Stimulated activated naive CD4-positive, alpha-beta T cell treated with Interleukin-2 at 50 U/mL for 16 hours (primary cell): ENCODE data around the gene CASZ1.

Source experiments
- DNase-seq: peaks from one replicate; lab custom pipeline; 2025; lab: John Stamatoyannopoulos, UW

The CASZ1 gene

GRCh38 chr1:10796029-10796944 is at the start of gene CASZ1:
CASZ1 (minus strand) TSS chr1:10796646; CDS start chr1:10693889, 102,757 bp downstream.
- DNase-seq = no peak

GRCh38 chr1:10843697-10844096 is 47.3 kb upstream of the CASZ1 start:
- DNase-seq = no peak

GRCh38 chr1:10841118-10841517 is 44.7 kb upstream of the CASZ1 start:
- no peak for DNase-seq

DNA sequence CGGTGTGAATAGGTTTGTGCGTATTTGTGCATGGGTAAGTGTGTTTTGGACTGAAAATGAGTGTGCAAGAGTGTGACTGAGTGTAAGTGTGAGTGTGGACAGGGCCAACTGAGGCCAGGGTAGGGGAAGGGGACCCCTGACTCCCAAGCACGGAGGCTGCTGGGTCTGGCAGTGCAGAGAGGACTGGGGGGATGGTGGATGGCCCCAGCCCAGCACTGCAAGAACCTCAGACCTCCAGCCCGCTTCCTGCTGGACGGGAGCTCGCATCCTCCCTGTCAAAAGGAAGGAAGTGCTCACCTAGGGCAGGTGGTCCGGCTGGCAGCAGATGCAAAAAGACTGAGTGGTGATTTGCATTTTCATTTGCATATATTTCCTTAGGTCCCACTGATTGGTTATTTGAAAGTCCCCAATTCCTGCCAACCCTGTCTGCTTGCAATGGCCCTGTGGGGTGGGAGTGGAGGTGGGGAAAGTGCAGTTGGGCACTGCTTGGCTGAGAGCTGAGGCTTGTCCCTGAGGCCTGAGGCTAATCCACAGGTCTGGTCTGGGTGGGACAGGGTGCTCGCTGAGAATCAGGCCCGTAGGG is 42.8 kb upstream of the CASZ1 start:
- no peak for DNase-seq

- DNase-seq = no peak
Observed at GRCh38 chr1:10838541-10838940, 42.1 kb upstream of the CASZ1 start.

DNA sequence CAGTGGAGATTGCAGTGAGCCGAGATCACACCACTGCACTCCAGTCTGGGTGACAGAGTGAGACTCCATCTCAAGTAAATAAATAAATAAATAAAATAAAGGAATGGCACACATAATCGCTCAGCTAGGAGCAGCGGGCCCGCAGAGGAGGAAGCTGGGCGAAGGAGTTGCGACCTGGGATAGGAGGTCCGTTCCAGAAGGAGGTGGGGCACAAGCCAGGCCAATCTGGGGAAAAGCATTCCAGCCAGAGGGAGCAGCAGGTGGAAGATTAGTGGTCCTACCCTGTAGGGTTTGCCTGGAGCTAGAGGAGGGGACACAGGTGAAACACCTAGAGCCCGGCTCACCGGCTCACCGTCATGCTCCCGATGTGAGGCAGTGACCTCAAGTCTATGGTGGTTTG is 40.3 kb upstream of the CASZ1 start:
- DNase-seq = no peak

GRCh38 chr1:10835822-10836421 is 39.5 kb upstream of the CASZ1 start:
- DNase-seq = no peak

DNA sequence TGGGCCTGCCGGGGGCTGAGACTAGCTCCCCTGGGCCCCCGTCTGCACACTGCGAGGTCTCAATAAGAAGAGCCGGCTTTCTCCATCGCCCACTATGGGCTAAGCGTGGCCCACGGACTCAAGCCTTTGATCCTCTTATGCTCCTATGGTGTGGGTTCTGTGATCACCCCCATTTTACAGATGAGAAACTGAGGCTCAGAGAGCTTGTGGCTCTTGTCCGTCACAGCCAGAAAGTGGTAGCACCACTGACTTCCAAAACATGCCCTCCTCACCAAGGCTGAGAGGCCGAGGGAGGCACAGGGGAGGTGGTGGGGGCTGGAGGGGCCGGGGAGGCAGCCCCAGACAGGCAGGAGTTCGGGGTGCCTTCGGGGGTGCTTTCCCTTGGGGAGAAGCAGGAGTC is 39.0 kb upstream of the CASZ1 start:
- DNase-seq = no peak

DNA sequence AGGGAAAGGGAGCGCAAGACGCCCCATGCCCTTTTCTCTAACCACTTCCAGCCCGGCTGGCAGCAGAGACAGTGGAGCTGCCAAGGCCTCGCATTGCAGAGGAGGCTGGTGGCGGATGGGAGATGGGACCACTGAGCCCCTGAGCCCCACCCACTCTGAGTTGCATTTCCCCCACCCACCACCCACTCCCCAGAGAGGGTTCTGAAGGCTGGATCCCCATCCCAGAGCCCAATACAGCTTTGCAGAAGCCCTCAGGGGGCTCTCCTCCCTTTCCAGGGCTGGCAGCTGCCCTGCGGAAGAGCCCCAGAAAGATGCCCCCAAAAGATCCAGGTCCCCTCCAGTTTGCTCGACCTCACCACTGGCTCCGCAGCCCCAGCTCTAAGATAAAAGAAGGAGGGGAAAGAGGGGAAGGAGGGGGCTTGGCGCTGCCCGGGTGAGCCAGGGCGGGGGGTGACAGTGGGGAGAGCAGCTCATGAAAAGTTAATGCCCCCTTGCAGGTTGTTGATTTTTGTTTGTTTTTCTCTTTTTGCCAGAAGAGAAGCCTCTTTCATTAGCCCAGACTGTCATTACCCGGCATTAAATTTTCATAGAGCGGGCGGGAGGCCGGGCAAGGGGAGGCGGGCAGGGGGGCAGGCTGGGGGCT is 38.4 kb upstream of the CASZ1 start:
- DNase-seq = no peak

DNA sequence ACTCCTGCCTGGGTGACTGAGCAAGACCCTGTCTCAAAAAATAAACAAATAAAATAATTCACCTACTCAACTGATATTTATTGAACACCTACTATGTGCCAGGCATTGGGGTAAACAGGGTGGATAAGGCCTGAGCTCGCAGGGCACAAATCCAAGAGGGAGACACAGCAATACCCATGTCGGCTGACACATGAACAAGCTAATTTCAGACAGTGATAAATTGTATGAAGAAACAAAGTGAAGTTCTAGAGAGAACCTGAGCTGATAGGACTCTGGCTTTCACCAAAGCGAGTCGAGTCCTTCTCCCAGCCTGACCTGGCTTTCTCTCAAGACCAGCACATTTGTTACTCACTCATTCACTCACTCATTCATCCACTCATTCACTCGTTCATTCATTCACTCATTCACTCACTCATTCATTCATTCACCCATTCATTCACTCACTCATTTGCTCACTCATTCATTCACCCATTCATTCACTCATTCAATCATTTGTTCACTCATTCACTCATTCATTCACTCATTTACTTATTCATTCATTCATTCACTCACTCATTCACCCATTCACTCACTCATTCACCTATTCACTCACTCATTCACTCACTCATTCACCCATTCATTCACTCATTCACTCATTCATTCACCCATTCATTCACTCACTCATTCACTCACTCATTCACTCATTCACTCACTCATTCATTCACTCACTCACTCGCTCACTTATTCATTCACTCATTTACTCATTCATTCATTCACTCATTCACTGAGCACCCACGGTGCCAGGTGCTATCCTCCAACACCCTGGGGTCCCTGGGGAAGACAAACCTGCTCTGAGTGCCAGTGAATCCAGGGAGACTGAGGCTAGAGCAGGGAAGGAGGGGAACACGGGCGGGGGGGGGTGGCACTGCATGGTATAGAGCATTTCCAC is 37.4 kb upstream of the CASZ1 start:
- DNase-seq = no peak

- no peak for DNase-seq
Observed at GRCh38 chr1:10832703-10833102, 36.3 kb upstream of the CASZ1 start.

DNA sequence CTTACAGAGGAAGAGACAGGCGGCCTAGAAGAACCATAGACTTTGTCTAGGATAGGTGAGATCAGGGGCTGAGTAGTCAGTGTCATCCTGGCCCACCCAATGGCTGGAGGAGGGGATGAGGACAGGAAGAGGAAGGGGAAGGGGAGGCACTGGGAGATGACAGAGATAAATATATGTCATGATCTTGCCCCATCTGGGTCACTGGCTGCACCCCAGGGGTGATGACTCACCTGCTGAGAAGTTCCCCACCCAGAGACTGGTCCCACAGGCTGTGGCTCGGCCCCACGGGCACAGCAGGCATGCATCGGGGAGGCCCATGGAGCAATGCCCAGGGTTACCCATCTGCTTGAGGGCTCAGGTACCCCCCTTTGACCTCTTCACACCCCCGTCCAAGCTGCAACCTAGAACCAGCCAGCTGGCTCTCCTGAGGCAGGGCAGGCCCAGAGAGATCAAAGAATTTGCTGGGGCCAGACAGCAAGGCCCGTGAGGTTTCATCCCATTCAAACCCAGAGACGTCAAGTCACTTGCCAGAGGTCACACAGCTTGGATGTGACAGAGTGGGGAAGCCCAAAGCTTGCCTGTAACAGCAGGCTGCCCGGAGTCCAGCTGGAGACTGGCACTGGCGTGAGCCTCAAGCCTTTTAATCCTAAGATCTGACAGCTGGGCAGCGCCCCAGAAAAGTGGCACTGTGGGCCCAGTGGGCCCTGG is 34.7 kb upstream of the CASZ1 start:
- no peak for DNase-seq

GRCh38 chr1:10829965-10830515 is 33.6 kb upstream of the CASZ1 start:
- DNase-seq = no peak

DNA sequence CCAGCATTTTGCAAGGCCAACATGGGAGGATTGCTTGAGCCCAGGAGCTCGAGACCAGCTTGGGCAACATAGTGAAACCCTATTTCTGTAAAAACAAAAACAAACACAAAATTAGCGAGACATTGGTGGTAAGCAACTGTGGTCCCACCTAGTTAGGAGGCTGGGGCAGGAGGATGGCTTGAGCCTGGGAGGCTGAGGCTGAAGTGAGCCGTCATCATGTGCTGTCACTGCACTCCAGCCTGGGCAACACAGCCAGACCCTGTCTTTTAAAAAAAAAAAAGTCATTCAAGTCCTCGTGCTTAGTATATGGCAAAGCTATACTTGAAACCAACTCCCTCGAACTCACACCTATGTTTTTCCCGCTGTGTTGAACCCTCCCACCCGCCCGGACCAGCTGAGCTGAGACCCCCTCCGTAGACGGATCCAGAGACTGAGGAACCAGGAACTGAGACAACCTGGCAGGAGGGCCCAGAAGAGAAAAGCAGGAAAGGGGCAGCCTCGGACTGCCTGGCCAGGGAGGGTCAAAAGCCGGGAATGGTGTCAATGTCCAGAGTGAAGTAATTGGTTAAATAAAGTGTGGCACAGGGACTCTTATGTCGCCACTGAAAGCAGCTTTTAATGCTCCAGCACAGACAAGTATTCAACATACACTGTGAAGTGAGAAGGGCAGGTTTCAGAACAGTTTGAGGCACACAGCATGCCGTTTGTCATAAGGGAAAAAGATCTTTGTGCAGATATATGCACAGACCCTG is 32.8 kb upstream of the CASZ1 start:
- DNase-seq = no peak

DNA sequence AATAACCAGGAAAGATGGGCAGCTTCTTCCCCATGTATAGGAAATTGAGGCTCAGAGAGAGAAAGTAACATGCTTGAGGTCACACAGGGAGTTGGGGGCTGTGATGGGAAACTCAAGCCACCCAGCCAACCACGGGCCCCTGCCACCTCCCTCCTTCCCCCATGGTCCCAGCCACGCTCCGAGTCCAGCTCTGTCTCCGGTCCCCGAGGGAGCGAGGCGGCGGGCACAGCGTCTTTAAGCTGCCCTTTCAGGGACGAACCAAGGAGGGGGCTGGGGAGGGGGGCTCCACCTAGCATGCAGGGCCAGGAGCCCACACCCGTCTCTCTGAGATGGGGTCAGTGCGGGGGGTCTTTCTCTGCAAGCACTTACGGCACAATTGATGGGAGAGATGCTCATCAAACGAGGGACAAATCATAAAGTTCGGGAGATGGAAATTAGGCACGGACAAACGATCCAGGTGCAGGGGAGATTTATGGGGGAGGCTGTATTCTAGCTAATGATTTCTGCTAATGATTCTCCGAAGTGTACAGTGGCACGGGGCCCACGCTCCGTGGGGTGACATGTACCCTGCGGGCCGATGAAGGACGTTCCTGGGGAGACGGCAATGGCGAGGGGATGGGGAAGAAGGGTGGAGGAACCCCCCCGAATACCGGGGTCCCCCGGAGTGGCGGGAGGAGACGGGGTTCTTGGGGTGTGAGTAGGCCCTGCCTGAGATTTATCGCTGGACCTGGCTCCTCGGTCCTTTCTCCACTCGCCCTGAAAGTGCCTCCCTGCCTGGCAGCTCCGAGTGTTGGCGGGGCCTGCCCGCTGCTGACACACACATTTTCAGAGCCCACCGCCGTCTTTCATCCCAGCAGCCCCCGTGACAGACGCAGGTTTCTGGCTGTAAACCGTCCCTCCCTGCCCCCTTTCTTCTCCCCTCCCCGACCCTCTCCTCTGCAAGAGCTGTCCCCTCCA is 31.2 kb upstream of the CASZ1 start:
- no peak for DNase-seq

- DNase-seq = no peak
Observed at GRCh38 chr1:10825592-10825991, 29.1 kb upstream of the CASZ1 start.

GRCh38 chr1:10824821-10825540 is 28.5 kb upstream of the CASZ1 start:
- DNase-seq = no peak

DNA sequence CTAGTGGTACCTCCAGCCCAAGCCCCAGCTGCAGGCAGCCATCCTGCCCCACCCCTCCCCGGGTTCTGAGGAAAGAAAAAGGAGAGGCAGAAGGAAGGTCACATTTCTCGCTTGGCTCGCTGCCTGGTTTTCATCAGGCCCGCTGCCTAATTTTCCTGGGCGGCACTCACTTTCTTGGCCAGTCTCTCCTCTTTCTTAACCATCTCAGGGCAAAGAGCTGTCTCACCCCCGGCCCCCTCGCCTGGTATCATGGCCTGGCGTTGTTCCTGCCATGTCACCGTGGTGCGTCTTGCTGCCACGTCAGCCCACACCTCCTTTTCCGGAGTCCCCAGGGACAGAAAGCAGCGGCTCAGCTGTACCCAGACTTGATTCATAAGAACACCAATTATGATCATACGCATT is 26.6 kb upstream of the CASZ1 start:
- no peak for DNase-seq
